Measurements from ENCODE around the gene EIF1. TPM values are rescaled to one million over a fixed set of nuclear protein-coding genes. Genes with fewer than 3 reads are reported as not detected.
"Not testable (repeated sequence)": the region's sequence is repeated elsewhere in the genome, so short reads cannot be mapped to it uniquely, and the experiment has no call there.

The EIF1 gene
- total RNA-seq, 2 experiments from 2014 or later, result 869 to 977 TPM

GRCh38 chr17:41679740-41680425 lies 8.8 kb upstream of the EIF1 start:
- CTCF ChIA-PET, result interaction anchor here (1.3 to 4.5 kb wide), 7 partner anchors 10 to 1118 kb away, joined by 3 to 73 read pairs (median 11); partner anchors contain the start of gene EIF1

GRCh38 chr17:41680426-41681040 lies 8.2 kb upstream of the EIF1 start:
- H3K36me3 Mint-ChIP-seq (ENCODE audit: low read depth), result peaks cover 5% of the 10 kb centered on the region
- H3K4me1 Mint-ChIP-seq, result peaks cover 32% of the 10 kb centered on the region
- H3K4me3 Mint-ChIP-seq, result no peak overlapping the region
- ChIA-PET CTCF (interaction anchor here (1.3 to 4.5 kb wide), 3 partner anchors 9 to 18 kb away, joined by 5 to 73 read pairs (median 61); partner anchors contain the start of gene EIF1), POLR2A (interaction anchor here (2.4 to 3.9 kb wide), 2 partner anchors 11 to 12 kb away, joined by 6 to 147 read pairs; partner anchors contain the start of gene EIF1)
- H3K27ac Mint-ChIP-seq, result no peak overlapping the region
- ATAC-seq, result no peak
- DNase-seq, result no peak
- no peaks in the 10 kb centered on the region for H3K27me3 Mint-ChIP-seq
- H3K9me3 Mint-ChIP-seq (ENCODE audit: low read depth), result no peaks in the 10 kb centered on the region
- intact Hi-C loops (cut with DNase I, micrococcal nuclease), result no loop called here

More at GRCh38 chr17:41679740-41680425, 8.8 kb upstream of the EIF1 start:
- DNase-seq (no peak), ATAC-seq (no peak)
- POLR2A ChIA-PET, result interaction anchor here (1.0 to 3.9 kb wide), 6 partner anchors 11 to 861 kb away, joined by 3 to 147 read pairs (median 5); partner anchors contain the start of gene EIF1
- H3K4me3 Mint-ChIP-seq, result peak overlapping the region; percentile 72
- H3K4me1 Mint-ChIP-seq, result peaks cover 32% of the 10 kb centered on the region
- peaks cover 5% of the 10 kb centered on the region for H3K36me3 Mint-ChIP-seq (ENCODE audit: low read depth)
- H3K27me3 Mint-ChIP-seq, result no peaks in the 10 kb centered on the region
- intact Hi-C loops (cut with DNase I, micrococcal nuclease), result loop anchor here (1.0 to 5.0 kb wide), 4 partner anchors 8 to 1068 kb away; partner anchors contain the start of gene EIF1 (in 2 of the 2)
- peak overlapping the region; percentile 94 for H3K27ac Mint-ChIP-seq
- H3K9me3 Mint-ChIP-seq (ENCODE audit: low read depth), result no peaks in the 10 kb centered on the region

- ATAC-seq, result no peak
- no peak for DNase-seq
- H3K27ac Mint-ChIP-seq, result no peak overlapping the region
- H3K4me1 Mint-ChIP-seq, result peaks cover 23% of the 10 kb centered on the region
- H3K36me3 Mint-ChIP-seq (ENCODE audit: low read depth), result peaks cover 5% of the 10 kb centered on the region
- POLR2A ChIA-PET, result no interaction called here
- intact Hi-C loops (cut with DNase I, micrococcal nuclease), result no loop called here
- CTCF ChIA-PET, result interaction anchor here (0.6 kb wide), 2 partner anchors 664 to 718 kb away, joined by 3 read pairs; no protein-coding TSS in a partner anchor
- no peak overlapping the region for H3K4me3 Mint-ChIP-seq
- H3K9me3 Mint-ChIP-seq (ENCODE audit: low read depth), result no peaks in the 10 kb centered on the region
- H3K27me3 Mint-ChIP-seq, result no peaks in the 10 kb centered on the region
Observed at GRCh38 chr17:41681776-41682175, 6.9 kb upstream of the EIF1 start.

GRCh38 chr17:41682631-41683030 lies 6.1 kb upstream of the EIF1 start:
- no peak overlapping the region for H3K27ac Mint-ChIP-seq
- ATAC-seq, result no peak
- ChIA-PET POLR2A (no interaction called here), CTCF (no interaction called here)
- DNase-seq, result no peak
- intact Hi-C loops (cut with DNase I, micrococcal nuclease), result no loop called here
- H3K9me3 Mint-ChIP-seq (ENCODE audit: low read depth), result no peaks in the 10 kb centered on the region
- peaks cover 5% of the 10 kb centered on the region for H3K36me3 Mint-ChIP-seq (ENCODE audit: low read depth)
- no peaks in the 10 kb centered on the region for H3K27me3 Mint-ChIP-seq
- H3K4me3 Mint-ChIP-seq, result no peak overlapping the region
- H3K4me1 Mint-ChIP-seq, result peaks cover 24% of the 10 kb centered on the region

GRCh38 chr17:41683441-41684007 lies 5.2 kb upstream of the EIF1 start:
- no peak for ATAC-seq
- intact Hi-C loops (cut with DNase I, micrococcal nuclease), result no loop called here
- no peaks in the 10 kb centered on the region for H3K9me3 Mint-ChIP-seq (ENCODE audit: low read depth)
- H3K27ac Mint-ChIP-seq, result no peak overlapping the region
- no peak for DNase-seq
- H3K36me3 Mint-ChIP-seq (ENCODE audit: low read depth), result peaks cover under 1% of the 10 kb centered on the region
- ChIA-PET POLR2A (no interaction called here), CTCF (no interaction called here)
- peaks cover 21% of the 10 kb centered on the region for H3K4me1 Mint-ChIP-seq
- H3K27me3 Mint-ChIP-seq, result no peaks in the 10 kb centered on the region
- H3K4me3 Mint-ChIP-seq, result no peak overlapping the region

- no peaks in the 10 kb centered on the region for H3K9me3 Mint-ChIP-seq (ENCODE audit: low read depth)
- no peak overlapping the region for H3K4me3 Mint-ChIP-seq
- no peak for ATAC-seq
- ChIA-PET POLR2A (no interaction called here), CTCF (no interaction called here)
- no peaks in the 10 kb centered on the region for H3K27me3 Mint-ChIP-seq
- H3K4me1 Mint-ChIP-seq, result peaks cover 16% of the 10 kb centered on the region
- intact Hi-C loops (cut with DNase I, micrococcal nuclease), result no loop called here
- peaks cover 4% of the 10 kb centered on the region for H3K36me3 Mint-ChIP-seq (ENCODE audit: low read depth)
- H3K27ac Mint-ChIP-seq, result no peak overlapping the region
- DNase-seq, result no peak
Observed at GRCh38 chr17:41684035-41684434, 4.7 kb upstream of the EIF1 start.

GRCh38 chr17:41685753-41686152 lies 2.9 kb upstream of the EIF1 start:
- CTCF ChIA-PET, result interaction anchor here (1.5 kb wide), 1 partner anchor 10 kb away, joined by 4 read pairs; no protein-coding TSS in a partner anchor
- not testable (repeated sequence) for H3K9me3 Mint-ChIP-seq (ENCODE audit: low read depth)

GRCh38 chr17:41686281-41686680 lies 2.4 kb upstream of the EIF1 start:
- H3K27me3 Mint-ChIP-seq, result no peaks in the 10 kb centered on the region
- intact Hi-C loops (cut with DNase I, micrococcal nuclease), result loop anchor here in 1 of 2 experiments (5.0 kb wide), 1 partner anchor 1311 kb away; the partner anchor contains the start of gene RPL27

More at GRCh38 chr17:41685753-41686152, 2.9 kb upstream of the EIF1 start:
- H3K36me3 Mint-ChIP-seq (ENCODE audit: low read depth), result peaks cover 21% of the 10 kb centered on the region
- H3K27ac Mint-ChIP-seq, POLR2A ChIA-PET, ATAC-seq, H3K27me3 Mint-ChIP-seq, DNase-seq, H3K4me1 Mint-ChIP-seq, H3K4me3 Mint-ChIP-seq: not testable (repeated sequence)
- intact Hi-C loops (cut with DNase I, micrococcal nuclease), result loop anchor here in 1 of 2 experiments (5.0 kb wide), 1 partner anchor 1312 kb away; the partner anchor contains the start of gene RPL27

GRCh38 chr17:41687828-41688640 lies 651 bp upstream of the EIF1 start:
- Mint-ChIP-seq H3K4me1 (peaks cover 20% of the 10 kb centered on the region), H3K27me3 (no peaks in the 10 kb centered on the region), H3K36me3 (ENCODE audit: low read depth) (peaks cover 42% of the 10 kb centered on the region), H3K9me3 (ENCODE audit: low read depth) (no peaks in the 10 kb centered on the region), H3K27ac (peak overlapping the region; percentile 95), H3K4me3 (peak overlapping the region; percentile 97)
- DNase-seq (peak; percentile 76), ATAC-seq (peak; percentile 3)
- ChIA-PET POLR2A (interaction anchor here (0.6 to 7.3 kb wide), 20 partner anchors 9 to 1679 kb away, joined by 3 to 147 read pairs (median 5); partner anchors contain the start of genes ACLY, JUP, KLHL11 and TOP2A), CTCF (interaction anchor here (0.6 to 6.4 kb wide), 11 partner anchors 9 to 1484 kb away, joined by 3 to 64 read pairs (median 5); no protein-coding TSS in a partner anchor)
- intact Hi-C loops (cut with DNase I, micrococcal nuclease), result loop anchor here (1.0 to 5.0 kb wide), 9 partner anchors 9 to 1587 kb away; partner anchors contain the start of genes NR1D1 (in 1 of the 2), ODAD4 (in 1 of the 2) and RPL27 (in 1 of the 2)

More at GRCh38 chr17:41686281-41686680, 2.4 kb upstream of the EIF1 start:
- no peaks in the 10 kb centered on the region for H3K9me3 Mint-ChIP-seq (ENCODE audit: low read depth)
- H3K4me1 Mint-ChIP-seq, result peaks cover 13% of the 10 kb centered on the region
- no peak overlapping the region for H3K27ac Mint-ChIP-seq
- no peak for DNase-seq
- no peak for ATAC-seq
- H3K36me3 Mint-ChIP-seq (ENCODE audit: low read depth), result peaks cover 26% of the 10 kb centered on the region
- POLR2A ChIA-PET, result no interaction called here
- CTCF ChIA-PET, result interaction anchor here (1.5 kb wide), 1 partner anchor 9 kb away, joined by 4 read pairs; no protein-coding TSS in a partner anchor
- H3K4me3 Mint-ChIP-seq, result no peak overlapping the region

- H3K27me3 Mint-ChIP-seq, result no peaks in the 10 kb centered on the region
- peaks cover 20% of the 10 kb centered on the region for H3K4me1 Mint-ChIP-seq
- ATAC-seq (no peak), DNase-seq (peak; percentile 76)
- CTCF ChIA-PET, result interaction anchor here (0.6 to 6.4 kb wide), 9 partner anchors 10 to 380 kb away, joined by 3 to 64 read pairs (median 5); partner anchors contain the start of gene KRTAP16-1
- POLR2A ChIA-PET, result interaction anchor here (0.6 to 7.3 kb wide), 15 partner anchors 10 to 1406 kb away, joined by 3 to 147 read pairs (median 5); partner anchors contain the start of gene ACLY
- peak overlapping the region; percentile 97 for H3K4me3 Mint-ChIP-seq
- intact Hi-C loops (cut with DNase I, micrococcal nuclease), result loop anchor here (1.0 to 5.0 kb wide), 7 partner anchors 230 to 1589 kb away; partner anchors contain the start of genes CDC6 (in 1 of the 2), DNAJC7 (in 1 of the 2), NR1D1 (in 1 of the 2) and RPL27 (in 1 of the 2)
- H3K36me3 Mint-ChIP-seq (ENCODE audit: low read depth), result peaks cover 42% of the 10 kb centered on the region
- H3K9me3 Mint-ChIP-seq (ENCODE audit: low read depth), result no peaks in the 10 kb centered on the region
- H3K27ac Mint-ChIP-seq, result peak overlapping the region; percentile 95
Observed at GRCh38 chr17:41689497-41690299, 1.0 kb downstream of the EIF1 start.

Measured in activated CD4-positive, alpha-beta T cell treated with anti-CD3 and anti-CD28 coated beads for 36 hours (primary cell).